Measurements from ENCODE around the gene CSF1R. TPM values are rescaled to one million over a fixed set of nuclear protein-coding genes. Genes with fewer than 3 reads are reported as not detected.

Gene CSF1R
- total RNA-seq, 1 donor from 2014 or later = not detected

DNA sequence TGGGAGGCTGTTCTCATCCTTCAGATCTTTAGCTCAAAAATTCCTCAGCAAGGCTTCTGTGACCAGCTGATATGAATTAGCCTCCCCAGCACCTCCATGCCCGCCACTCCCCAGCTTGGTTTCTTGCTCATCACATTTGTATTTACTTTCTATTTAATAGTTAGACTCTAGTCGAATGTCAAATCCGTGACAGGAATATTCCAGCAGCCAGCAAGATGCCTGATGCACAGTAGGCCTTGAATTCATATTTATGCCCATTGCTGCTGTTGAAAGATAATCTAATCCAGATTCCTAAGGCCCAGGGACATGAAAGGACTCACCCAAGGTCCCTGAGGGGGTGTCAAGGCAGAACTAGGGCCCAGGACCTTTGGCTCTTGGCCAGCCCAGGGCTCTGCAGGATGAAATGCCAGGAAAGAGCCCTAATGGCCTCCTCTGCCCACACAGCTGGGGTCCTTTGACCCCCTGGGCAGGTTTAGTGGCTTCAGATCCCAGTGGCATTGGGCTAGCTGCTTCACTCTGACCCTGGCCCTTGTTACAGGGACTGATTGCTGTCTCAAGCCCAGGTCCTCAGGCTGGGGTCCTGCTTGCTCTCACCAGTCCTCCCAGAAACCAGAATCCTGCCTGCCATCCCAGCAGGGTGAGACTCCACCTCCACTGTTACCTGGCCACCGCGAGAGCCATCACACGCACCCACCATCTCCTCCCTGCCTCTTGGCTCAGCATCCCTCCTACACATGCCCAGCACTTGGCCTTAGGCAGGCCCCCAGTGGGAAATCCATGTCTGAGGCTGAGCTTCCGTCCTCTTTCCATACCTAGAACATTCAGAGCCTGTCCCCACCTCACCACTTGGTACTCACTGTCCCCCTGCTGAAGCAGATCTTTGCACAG lies 7.3 kb downstream of the CSF1R start:
- Histone ChIP-seq H3K27me3 (ENCODE audit: control insufficient read depth, insufficient read depth, low read length) (peaks cover 3% of the 10 kb centered on the region), H3K4me3 (ENCODE audit: low read depth, low read length) (no peak overlapping the region), H3K36me3 (ENCODE audit: control insufficient read depth, insufficient read depth, low read length) (no peaks in the 10 kb centered on the region)
- no peak for FAIRE-seq
- TF ChIP-seq, protein P1, sequence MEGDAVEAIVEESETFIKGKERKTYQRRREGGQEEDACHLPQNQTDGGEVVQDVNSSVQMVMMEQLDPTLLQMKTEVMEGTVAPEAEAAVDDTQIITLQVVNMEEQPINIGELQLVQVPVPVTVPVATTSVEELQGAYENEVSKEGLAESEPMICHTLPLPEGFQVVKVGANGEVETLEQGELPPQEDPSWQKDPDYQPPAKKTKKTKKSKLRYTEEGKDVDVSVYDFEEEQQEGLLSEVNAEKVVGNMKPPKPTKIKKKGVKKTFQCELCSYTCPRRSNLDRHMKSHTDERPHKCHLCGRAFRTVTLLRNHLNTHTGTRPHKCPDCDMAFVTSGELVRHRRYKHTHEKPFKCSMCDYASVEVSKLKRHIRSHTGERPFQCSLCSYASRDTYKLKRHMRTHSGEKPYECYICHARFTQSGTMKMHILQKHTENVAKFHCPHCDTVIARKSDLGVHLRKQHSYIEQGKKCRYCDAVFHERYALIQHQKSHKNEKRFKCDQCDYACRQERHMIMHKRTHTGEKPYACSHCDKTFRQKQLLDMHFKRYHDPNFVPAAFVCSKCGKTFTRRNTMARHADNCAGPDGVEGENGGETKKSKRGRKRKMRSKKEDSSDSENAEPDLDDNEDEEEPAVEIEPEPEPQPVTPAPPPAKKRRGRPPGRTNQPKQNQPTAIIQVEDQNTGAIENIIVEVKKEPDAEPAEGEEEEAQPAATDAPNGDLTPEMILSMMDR (IDR thresholded peaks at IDR 0.05; ENCODE audit: insufficient read depth, low read length, severe bottlenecking) = no peak
- no peak for DNase-seq (ENCODE audit: low read depth)

DNA sequence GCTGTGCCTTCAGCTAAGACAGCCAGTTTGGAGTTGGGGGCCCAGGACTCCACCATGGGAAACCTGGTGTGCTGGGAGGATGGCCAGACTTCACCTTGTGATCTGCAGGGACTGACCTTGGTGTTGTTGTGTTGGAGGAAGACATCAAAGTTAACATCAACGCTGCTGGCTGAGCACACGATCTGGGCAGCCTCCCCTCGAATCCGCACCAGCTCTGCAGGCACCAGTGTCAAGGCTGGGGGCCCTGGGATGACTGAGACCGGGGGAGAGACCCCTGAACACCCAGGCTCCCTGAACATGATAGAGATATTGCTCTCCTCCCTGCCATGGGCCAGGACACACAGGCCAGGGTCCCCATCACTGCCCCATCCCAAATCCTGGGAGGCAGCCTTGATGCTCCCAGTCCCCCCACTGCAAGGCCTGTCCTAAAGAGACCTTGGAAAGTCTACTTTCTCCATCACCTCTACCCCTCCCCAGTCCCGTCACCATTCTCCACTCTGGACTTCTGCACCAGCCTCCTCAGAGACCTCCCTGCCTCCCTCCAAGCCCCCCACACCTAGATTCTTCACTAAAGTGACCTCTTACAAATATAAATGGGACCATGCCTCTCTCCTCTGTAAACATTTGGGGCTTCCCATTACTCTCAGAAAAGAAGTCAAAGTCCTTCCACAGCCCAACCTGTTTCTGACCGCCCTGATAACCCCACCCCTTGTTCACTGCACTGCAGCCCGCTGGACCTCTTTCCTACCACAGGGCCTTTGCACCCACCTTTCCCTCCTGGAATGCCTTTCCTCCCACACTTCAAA lies 8.2 kb downstream of the CSF1R start:
- TF ChIP-seq, protein P1 (IDR thresholded peaks at IDR 0.05; ENCODE audit: insufficient read depth, low read length, severe bottlenecking) = no peak
- DNase-seq (ENCODE audit: low read depth) (no peak), FAIRE-seq (no peak)
- Histone ChIP-seq H3K4me3 (ENCODE audit: low read depth, low read length) (no peak overlapping the region), H3K27me3 (ENCODE audit: control insufficient read depth, insufficient read depth, low read length) (peaks cover 1% of the 10 kb centered on the region), H3K36me3 (ENCODE audit: control insufficient read depth, insufficient read depth, low read length) (no peaks in the 10 kb centered on the region)

DNA sequence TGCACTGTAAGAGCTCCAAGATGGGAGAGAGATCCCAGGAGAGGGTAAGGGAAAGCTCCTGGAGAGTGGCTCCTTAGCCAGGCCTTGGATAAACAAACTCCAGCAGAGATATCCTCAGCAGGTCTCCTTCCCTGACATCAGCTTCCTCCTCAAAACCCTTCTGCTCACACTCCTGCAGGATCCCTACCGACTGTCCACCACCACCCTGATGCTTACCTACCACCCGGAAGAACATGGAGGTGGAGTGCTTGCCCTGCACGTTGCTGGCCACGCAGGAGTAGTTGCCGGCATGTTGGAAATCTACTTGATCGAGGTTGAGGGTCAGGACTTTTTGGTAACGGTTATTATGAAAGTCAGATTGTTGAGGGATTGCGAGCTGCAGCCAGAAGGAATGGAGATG lies 9.3 kb downstream of the CSF1R start:
- TF ChIP-seq, protein P1 (IDR thresholded peaks at IDR 0.05; ENCODE audit: insufficient read depth, low read length, severe bottlenecking) = no peak
- peak; percentile 32 for FAIRE-seq
- no peak for DNase-seq (ENCODE audit: low read depth)
- H3K27me3 ChIP-seq (ENCODE audit: control insufficient read depth, insufficient read depth, low read length) = no peaks in the 10 kb centered on the region
- no peaks in the 10 kb centered on the region for H3K36me3 ChIP-seq (ENCODE audit: control insufficient read depth, insufficient read depth, low read length)
- H3K4me3 ChIP-seq (ENCODE audit: low read depth, low read length) = no peak overlapping the region

DNA sequence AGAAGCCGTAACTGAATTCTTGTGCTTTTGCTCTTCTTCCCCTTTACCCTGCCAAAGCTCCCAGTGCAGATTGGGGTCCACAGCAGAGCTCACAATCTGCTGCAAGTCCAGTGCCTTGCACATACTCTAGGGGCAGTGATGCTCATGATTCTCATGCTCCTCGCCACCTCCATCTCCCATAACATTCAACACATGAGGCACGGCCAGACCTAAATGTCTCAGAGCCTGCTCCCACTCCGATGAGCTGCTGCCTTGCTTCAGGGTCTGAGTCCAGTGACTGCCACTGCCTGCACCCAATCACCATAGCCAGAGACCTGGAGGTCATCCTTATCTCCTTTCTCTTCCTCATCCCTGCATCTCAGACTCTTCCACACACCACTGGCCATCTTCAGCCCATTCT lies 10.5 kb downstream of the CSF1R start:
- H3K4me3 ChIP-seq (ENCODE audit: low read depth, low read length) = no peak overlapping the region
- no peaks in the 10 kb centered on the region for H3K27me3 ChIP-seq (ENCODE audit: control insufficient read depth, insufficient read depth, low read length)
- H3K36me3 ChIP-seq (ENCODE audit: control insufficient read depth, insufficient read depth, low read length) = no peaks in the 10 kb centered on the region
- no peak for FAIRE-seq
- no peak for DNase-seq (ENCODE audit: low read depth)
- TF ChIP-seq, protein P1 (IDR thresholded peaks at IDR 0.05; ENCODE audit: insufficient read depth, low read length, severe bottlenecking) = no peak

DNA sequence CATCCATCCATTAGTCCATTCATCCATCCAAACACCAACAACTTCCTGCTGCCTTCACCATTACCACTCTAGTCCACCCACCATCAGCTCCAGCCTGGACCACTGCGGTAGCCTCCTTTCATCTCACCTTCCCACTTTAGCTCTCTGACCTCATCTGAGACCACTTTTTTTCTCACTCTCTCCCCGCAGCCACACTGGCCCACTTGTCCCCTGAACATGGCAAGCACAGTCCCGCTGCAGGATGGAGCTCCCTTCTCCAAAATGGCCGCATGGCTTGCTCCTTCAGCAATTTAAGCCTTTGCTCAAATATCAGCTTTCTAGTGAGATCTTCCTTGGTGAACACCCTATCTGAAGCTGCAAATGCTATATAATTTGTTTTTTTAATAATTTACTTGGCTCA lies 11.1 kb downstream of the CSF1R start:
- no peak for FAIRE-seq
- no peak for DNase-seq (ENCODE audit: low read depth)
- Histone ChIP-seq H3K4me3 (ENCODE audit: low read depth, low read length) (no peak overlapping the region), H3K27me3 (ENCODE audit: control insufficient read depth, insufficient read depth, low read length) (no peaks in the 10 kb centered on the region), H3K36me3 (ENCODE audit: control insufficient read depth, insufficient read depth, low read length) (no peaks in the 10 kb centered on the region)
- TF ChIP-seq, protein P1 (IDR thresholded peaks at IDR 0.05; ENCODE audit: insufficient read depth, low read length, severe bottlenecking) = no peak
